HG03097 (cell line): ENCODE measurements around the gene LGALS13.
"Not testable (repeated sequence)": the region's sequence is repeated elsewhere in the genome, so short reads cannot be mapped to it uniquely, and the experiment has no call there.

ENCODE experiments used
- ATAC-seq: cut with Tn5 transposase; IDR thresholded peaks from one replicate; pipeline ENCODE4 v1.9.1; 2021; ENCODE audit not compliant: unreplicated experiment, low FRiP score

LGALS13 gene

GRCh38 chr19:39613597-39613996 lies 11.3 kb downstream of the LGALS13 start:
- no peak for ATAC-seq

GRCh38 chr19:39617745-39618144 lies 15.4 kb downstream of the LGALS13 start:
- ATAC-seq, result no peak

GRCh38 chr19:39623946-39624345 lies 21.6 kb downstream of the LGALS13 start:
- ATAC-seq, result no peak

GRCh38 chr19:39627631-39628030 lies 25.3 kb downstream of the LGALS13 start:
- ATAC-seq, result not testable (repeated sequence)

GRCh38 chr19:39631178-39631577 lies 28.9 kb downstream of the LGALS13 start:
- ATAC-seq, result no peak

GRCh38 chr19:39631626-39632025 lies 29.3 kb downstream of the LGALS13 start:
- no peak for ATAC-seq

- ATAC-seq, result no peak
Measured at GRCh38 chr19:39637891-39638290, 35.6 kb downstream of the LGALS13 start.

GRCh38 chr19:39641773-39642172 lies 39.4 kb downstream of the LGALS13 start:
- ATAC-seq, result no peak

GRCh38 chr19:39643591-39643990 lies 41.3 kb downstream of the LGALS13 start:
- no peak for ATAC-seq

GRCh38 chr19:39645800-39646411 lies 43.6 kb downstream of the LGALS13 start:
- ATAC-seq, result no peak

GRCh38 chr19:39647918-39648317 lies 45.6 kb downstream of the LGALS13 start:
- no peak for ATAC-seq

GRCh38 chr19:39655613-39656012 lies 53.3 kb downstream of the LGALS13 start, which contains the start of gene LGALS16:
Gene LGALS16 (plus strand): TSS chr19:39655913. CDS start chr19:39655962, 49 bp downstream.
- no peak for ATAC-seq
